ENCODE data around the gene UIMC1.

UIMC1 gene

DNA sequence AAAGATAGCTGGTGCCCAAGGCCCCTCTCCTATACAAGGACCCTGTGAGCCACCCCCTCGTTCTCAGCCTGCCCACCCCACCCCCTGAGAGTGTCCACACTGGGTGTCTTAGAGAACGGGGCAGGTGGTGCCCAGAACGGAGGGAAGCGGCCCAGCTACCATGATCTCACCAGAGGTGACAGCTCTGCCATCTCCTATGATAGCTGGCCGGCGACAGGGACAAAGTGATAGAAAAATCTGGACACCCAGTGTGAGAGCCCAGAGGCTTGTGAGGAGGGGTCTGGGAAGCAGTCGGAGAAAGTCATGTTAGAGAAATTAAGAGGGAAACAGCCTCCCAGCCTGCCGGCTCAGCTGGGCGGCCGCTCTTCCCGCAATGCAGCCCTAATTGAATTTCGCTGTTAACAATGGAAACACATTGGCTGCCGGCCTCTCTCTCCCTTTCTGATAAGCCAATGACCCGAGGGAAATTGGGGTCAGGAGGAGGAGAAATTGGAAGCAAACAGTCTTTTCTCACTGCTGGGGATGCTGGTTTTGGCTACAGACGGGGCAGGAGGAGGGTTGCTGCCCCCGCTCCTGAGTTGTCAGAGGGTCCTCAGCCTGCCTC is 139.8 kb downstream of the UIMC1 start:
- intact Hi-C loops (cut with micrococcal nuclease): no loop called here
- Mint-ChIP-seq H3K27ac (no peak overlapping the region), H3K9me3 (peaks cover 10% of the 10 kb centered on the region), H3K4me3 (no peak overlapping the region), H3K36me3 (ENCODE audit: low read depth) (peaks cover 5% of the 10 kb centered on the region), H3K27me3 (peaks cover 72% of the 10 kb centered on the region), H3K4me1 (ENCODE audit: low read depth) (peaks cover 9% of the 10 kb centered on the region)

- Mint-ChIP-seq H3K4me1 (ENCODE audit: low read depth) (peaks cover 9% of the 10 kb centered on the region), H3K27me3 (peaks cover 80% of the 10 kb centered on the region), H3K27ac (no peak overlapping the region), H3K36me3 (ENCODE audit: low read depth) (peaks cover 5% of the 10 kb centered on the region), H3K4me3 (no peak overlapping the region), H3K9me3 (peaks cover 10% of the 10 kb centered on the region)
- intact Hi-C loops (cut with micrococcal nuclease): no loop called here
Observed at GRCh38 chr5:176865964-176866363, 140.6 kb downstream of the UIMC1 start.

- Mint-ChIP-seq H3K27ac (no peak overlapping the region), H3K36me3 (ENCODE audit: low read depth) (no peaks in the 10 kb centered on the region), H3K4me1 (ENCODE audit: low read depth) (no peaks in the 10 kb centered on the region), H3K27me3 (peaks cover 86% of the 10 kb centered on the region), H3K4me3 (no peak overlapping the region), H3K9me3 (no peaks in the 10 kb centered on the region)
- intact Hi-C loops (cut with micrococcal nuclease): no loop called here
Observed at GRCh38 chr5:176864755-176865154, 141.8 kb downstream of the UIMC1 start.

- Mint-ChIP-seq H3K9me3 (peaks cover 1% of the 10 kb centered on the region), H3K27me3 (peaks cover 82% of the 10 kb centered on the region), H3K27ac (no peak overlapping the region), H3K4me1 (ENCODE audit: low read depth) (no peaks in the 10 kb centered on the region), H3K36me3 (ENCODE audit: low read depth) (no peaks in the 10 kb centered on the region), H3K4me3 (no peak overlapping the region)
- intact Hi-C loops (cut with micrococcal nuclease): no loop called here
Observed at GRCh38 chr5:176863765-176864098, 142.8 kb downstream of the UIMC1 start.

GRCh38 chr5:176863041-176863764 is 143.4 kb downstream of the UIMC1 start:
- H3K9me3 Mint-ChIP-seq: peaks cover 6% of the 10 kb centered on the region
- H3K4me1 Mint-ChIP-seq (ENCODE audit: low read depth): no peaks in the 10 kb centered on the region
- intact Hi-C loops (cut with micrococcal nuclease): no loop called here
- H3K4me3 Mint-ChIP-seq: no peak overlapping the region
- H3K27me3 Mint-ChIP-seq: peaks cover 81% of the 10 kb centered on the region
- no peaks in the 10 kb centered on the region for H3K36me3 Mint-ChIP-seq (ENCODE audit: low read depth)
- H3K27ac Mint-ChIP-seq: no peak overlapping the region

DNA sequence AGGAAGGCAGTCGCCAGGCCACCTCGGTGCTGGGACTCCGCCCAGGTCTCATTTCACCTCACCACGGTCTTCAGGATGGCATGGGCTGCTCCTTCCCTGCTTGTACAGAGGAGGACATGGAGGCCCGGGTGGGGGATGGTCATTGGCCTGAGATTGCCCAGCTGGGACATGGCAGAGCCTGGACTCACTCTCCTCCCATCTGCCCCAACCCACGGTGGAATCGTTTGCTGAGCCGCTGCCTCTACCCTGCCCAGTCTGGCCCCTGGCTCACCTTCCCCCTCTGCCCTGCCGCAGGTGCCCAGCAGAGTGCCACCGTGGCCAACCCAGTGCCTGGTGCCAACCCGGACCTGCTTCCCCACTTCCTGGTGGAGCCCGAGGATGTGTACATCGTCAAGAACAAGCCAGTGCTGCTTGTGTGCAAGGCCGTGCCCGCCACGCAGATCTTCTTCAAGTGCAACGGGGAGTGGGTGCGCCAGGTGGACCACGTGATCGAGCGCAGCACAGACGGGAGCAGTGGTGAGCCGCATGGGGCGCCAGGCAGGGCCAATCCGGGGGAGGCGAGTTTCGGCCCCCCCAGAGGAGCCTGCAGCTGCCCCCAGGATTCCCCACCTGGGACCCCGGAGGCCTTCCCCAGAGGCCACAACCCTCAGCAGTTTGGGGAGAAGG is 144.1 kb downstream of the UIMC1 start:
- Mint-ChIP-seq H3K27ac (no peak overlapping the region), H3K9me3 (peaks cover 8% of the 10 kb centered on the region), H3K36me3 (ENCODE audit: low read depth) (no peaks in the 10 kb centered on the region), H3K4me1 (ENCODE audit: low read depth) (no peaks in the 10 kb centered on the region), H3K27me3 (peaks cover 79% of the 10 kb centered on the region), H3K4me3 (no peak overlapping the region)
- intact Hi-C loops (cut with micrococcal nuclease): no loop called here

GRCh38 chr5:176861276-176861675 is 145.3 kb downstream of the UIMC1 start:
- no peak overlapping the region for H3K27ac Mint-ChIP-seq
- intact Hi-C loops (cut with micrococcal nuclease): no loop called here
- no peaks in the 10 kb centered on the region for H3K36me3 Mint-ChIP-seq (ENCODE audit: low read depth)
- H3K4me3 Mint-ChIP-seq: no peak overlapping the region
- H3K4me1 Mint-ChIP-seq (ENCODE audit: low read depth): no peaks in the 10 kb centered on the region
- peaks cover 74% of the 10 kb centered on the region for H3K27me3 Mint-ChIP-seq
- H3K9me3 Mint-ChIP-seq: peaks cover 8% of the 10 kb centered on the region

DNA sequence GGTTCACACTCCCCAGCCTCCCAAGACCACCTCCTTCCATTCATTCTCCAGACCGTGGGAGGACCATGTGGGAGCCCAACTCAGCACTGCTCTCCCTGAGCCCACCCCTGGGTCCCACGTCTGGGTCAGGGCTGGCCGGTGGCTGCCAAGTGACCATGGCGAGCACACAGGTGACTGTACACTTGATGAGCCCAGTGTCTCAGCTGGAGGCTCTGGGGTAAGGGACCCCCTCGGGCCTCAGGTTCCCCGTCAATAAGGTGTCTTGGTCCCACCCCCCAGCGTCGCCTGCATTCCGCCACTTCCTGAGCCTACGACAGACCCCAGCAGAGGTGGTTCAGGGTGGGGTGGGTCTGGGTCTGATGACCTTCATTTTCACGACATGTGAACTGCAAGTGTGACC is 146.2 kb downstream of the UIMC1 start:
- peaks cover 65% of the 10 kb centered on the region for H3K27me3 Mint-ChIP-seq

GRCh38 chr5:176859916-176860315 is 146.7 kb downstream of the UIMC1 start:
- intact Hi-C loops (cut with micrococcal nuclease): no loop called here
- H3K27me3 Mint-ChIP-seq: peaks cover 64% of the 10 kb centered on the region
- H3K4me1 Mint-ChIP-seq (ENCODE audit: low read depth): no peaks in the 10 kb centered on the region
- peaks cover 8% of the 10 kb centered on the region for H3K9me3 Mint-ChIP-seq
- no peak overlapping the region for H3K4me3 Mint-ChIP-seq
- H3K27ac Mint-ChIP-seq: no peak overlapping the region
- H3K36me3 Mint-ChIP-seq (ENCODE audit: low read depth): no peaks in the 10 kb centered on the region

More for the DNA sequence above, 146.2 kb downstream of the UIMC1 start:
- Mint-ChIP-seq H3K9me3 (peaks cover 8% of the 10 kb centered on the region), H3K27ac (no peak overlapping the region), H3K4me1 (ENCODE audit: low read depth) (no peaks in the 10 kb centered on the region), H3K4me3 (no peak overlapping the region), H3K36me3 (ENCODE audit: low read depth) (no peaks in the 10 kb centered on the region)
- intact Hi-C loops (cut with micrococcal nuclease): no loop called here

DNA sequence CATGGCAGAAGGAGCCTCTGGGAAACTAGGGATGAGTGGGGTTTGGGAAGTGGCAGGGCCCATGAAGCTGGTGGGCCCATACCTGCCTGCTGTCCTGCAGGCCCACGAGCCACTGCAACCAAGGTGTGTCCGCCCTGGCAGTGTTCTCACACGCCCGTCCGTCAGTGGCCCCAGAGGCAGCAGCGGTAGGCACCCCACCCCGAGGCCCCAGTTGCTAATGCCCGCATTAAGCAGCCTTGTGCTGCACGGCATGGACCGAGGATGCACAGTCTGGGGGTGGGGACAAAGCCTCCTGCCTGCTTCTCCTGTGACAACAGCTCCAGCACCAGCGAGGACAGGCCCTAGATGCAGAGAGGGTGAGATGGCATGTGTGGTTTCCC is 148.7 kb downstream of the UIMC1 start:
- H3K27ac Mint-ChIP-seq: no peak overlapping the region
- H3K4me1 Mint-ChIP-seq (ENCODE audit: low read depth): no peaks in the 10 kb centered on the region
- intact Hi-C loops (cut with micrococcal nuclease): no loop called here
- H3K9me3 Mint-ChIP-seq: peaks cover 8% of the 10 kb centered on the region
- no peak overlapping the region for H3K4me3 Mint-ChIP-seq
- peaks cover 49% of the 10 kb centered on the region for H3K27me3 Mint-ChIP-seq
- H3K36me3 Mint-ChIP-seq (ENCODE audit: low read depth): no peaks in the 10 kb centered on the region

DNA sequence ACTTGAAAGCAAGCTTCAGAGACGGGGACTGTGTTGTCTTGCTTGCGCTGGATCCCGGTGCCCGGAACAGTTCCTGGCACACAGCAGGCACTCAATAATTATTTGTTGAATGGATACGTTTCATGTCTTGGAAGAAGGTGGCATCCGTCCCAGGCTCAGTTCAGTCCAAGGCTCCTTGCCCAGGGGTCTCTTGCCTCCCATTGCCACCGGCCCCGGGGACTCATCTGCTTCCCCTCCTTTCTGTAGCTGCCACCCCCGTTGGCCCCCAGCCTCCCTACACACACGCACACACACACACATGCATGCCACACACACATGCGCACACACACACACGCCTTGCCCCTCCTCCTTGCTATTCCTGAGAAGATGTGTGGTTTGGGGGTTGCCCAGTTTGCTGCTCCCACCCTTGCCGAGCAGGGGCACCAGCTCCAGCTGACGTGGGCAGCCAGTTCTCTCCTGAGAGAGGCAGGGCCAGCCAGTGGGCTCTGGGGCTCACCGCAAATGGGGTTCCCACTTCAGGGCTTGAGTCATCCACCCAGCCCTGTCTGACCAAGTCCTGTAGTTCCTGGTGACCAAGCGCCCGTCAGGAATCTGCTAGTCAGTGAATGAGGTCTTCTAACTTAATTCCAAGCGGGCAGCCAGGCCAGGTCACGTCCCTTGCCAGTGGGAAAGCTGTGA is 149.2 kb downstream of the UIMC1 start:
- Mint-ChIP-seq H3K36me3 (ENCODE audit: low read depth) (no peaks in the 10 kb centered on the region), H3K4me3 (no peak overlapping the region), H3K27ac (no peak overlapping the region), H3K27me3 (peaks cover 46% of the 10 kb centered on the region), H3K4me1 (ENCODE audit: low read depth) (no peaks in the 10 kb centered on the region), H3K9me3 (peaks cover 8% of the 10 kb centered on the region)
- intact Hi-C loops (cut with micrococcal nuclease): no loop called here

- Mint-ChIP-seq H3K27ac (no peak overlapping the region), H3K4me3 (no peak overlapping the region), H3K4me1 (ENCODE audit: low read depth) (no peaks in the 10 kb centered on the region), H3K36me3 (ENCODE audit: low read depth) (no peaks in the 10 kb centered on the region), H3K27me3 (peaks cover 46% of the 10 kb centered on the region), H3K9me3 (peaks cover 8% of the 10 kb centered on the region)
- intact Hi-C loops (cut with micrococcal nuclease): no loop called here
Observed at GRCh38 chr5:176856746-176857145, 149.8 kb downstream of the UIMC1 start.

- no peaks in the 10 kb centered on the region for H3K36me3 Mint-ChIP-seq (ENCODE audit: low read depth)
- H3K4me3 Mint-ChIP-seq: no peak overlapping the region
- peaks cover 37% of the 10 kb centered on the region for H3K27me3 Mint-ChIP-seq
- H3K27ac Mint-ChIP-seq: no peak overlapping the region
- H3K9me3 Mint-ChIP-seq: peaks cover 8% of the 10 kb centered on the region
- H3K4me1 Mint-ChIP-seq (ENCODE audit: low read depth): no peaks in the 10 kb centered on the region
- intact Hi-C loops (cut with micrococcal nuclease): no loop called here
Observed at GRCh38 chr5:176855598-176855997, 151.0 kb downstream of the UIMC1 start.
